GM19455 (cell line): ENCODE measurements around the gene ARHGEF16.

Source experiments
- ATAC-seq: cut with Tn5 transposase; IDR thresholded peaks from one replicate; pipeline ENCODE4 v1.9.1; 2021; ENCODE audit not compliant: unreplicated experiment

The ARHGEF16 gene

DNA sequence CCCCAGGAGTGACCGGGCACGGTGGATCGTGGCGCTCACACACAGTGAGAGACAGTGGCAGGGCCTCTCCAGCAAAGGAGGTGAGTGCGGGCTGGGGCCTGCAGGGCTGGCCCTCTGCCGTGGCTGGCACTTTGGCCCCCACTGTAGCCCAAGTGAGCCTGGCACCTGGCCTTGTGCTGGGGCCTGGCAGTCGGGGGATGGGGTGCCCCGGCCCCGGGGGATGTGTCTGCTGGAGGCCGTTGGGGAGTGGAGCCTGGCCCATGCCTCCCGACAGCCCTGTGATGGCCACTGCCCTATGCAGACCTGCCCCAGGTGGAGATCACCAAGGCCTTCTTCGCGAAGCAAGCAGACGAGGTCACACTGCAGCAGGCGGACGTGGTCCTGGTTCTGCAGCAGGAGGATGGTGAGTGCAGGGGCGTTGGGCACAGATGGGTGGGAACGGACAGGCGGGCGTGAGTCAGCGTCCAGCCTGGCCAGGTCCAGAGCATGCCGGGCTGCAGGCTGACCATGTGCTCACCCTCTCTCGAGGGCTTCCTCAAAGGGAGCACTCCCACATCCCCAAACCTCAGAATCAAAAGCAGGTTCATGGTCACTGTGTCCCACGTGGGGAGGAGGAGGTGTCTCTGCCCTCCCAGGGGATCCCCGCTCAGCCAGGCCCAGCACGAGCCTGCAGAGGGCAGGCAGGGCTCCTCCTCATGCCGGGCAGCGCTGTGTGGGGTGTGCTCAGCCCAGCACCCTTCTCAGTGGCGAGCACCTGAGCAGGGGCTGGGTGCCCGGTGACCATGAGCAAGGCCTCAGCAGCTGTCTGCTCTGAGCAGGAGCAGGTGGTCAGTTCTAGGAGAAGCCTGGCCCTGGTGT lies 25.3 kb downstream of the ARHGEF16 start:
- ATAC-seq = no peak

DNA sequence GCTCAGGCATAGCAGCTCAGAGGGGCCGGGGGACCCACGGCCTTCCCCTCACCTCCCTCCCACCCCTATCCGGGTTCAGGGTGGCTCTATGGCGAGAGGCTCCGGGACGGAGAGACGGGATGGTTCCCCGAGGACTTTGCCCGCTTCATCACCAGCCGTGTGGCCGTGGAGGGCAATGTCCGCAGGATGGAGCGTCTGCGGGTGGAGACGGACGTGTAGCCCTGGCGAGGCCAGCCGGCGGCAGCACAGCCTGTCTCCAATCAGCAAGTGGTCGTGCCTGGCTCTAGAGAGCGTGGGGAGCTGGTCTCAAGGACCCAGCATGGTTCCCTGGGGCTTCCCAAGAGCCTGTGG lies 25.9 kb downstream of the ARHGEF16 start:
- ATAC-seq = no peak

DNA sequence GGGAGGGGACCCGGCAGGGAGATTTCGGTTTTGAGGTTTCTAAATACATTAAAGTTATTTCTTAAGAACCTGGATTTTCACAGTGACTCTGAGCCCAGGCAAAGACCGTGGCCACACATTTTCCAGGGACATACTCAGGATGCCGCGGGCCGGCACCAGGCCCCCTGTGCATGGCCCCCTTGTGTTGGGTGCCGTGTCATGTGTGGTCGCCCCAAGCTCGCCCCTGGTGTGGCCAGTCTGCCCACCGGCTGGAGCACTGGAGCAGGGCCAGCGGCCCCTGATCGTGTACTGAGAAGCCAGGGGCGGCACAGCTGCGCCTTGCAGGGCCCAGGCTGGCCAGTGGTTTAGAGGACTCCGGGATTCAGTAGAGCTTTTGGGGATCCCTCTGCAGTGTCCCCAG lies 26.6 kb downstream of the ARHGEF16 start:
- ATAC-seq = no peak

DNA sequence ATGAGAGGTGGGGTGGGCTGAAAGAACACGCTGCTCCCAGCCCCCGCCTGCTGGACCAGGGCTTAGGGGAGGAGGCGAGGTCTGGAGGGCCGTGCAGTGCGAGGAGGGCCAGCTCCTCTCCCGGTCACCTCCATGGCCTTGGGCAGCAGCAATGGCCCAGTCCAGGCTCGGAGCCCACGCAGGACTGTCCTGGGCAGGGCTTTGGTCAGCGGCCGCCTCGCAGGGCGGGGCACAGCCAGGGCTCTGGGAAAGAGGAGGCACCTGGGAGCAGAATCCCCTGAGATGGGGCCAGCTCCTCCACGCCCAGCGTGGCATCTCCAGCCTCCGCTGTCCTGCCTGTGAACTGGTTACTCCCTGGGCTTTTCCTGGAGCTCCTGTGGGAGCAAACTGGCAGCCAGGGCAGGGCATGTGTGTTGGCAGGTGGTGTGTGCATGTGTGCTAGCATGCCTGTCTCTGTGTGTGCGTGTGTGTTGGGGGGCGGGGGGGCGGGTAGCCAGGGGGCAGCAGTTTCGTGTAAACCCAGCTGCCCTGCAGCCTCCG lies 27.4 kb downstream of the ARHGEF16 start:
- ATAC-seq = no peak

DNA sequence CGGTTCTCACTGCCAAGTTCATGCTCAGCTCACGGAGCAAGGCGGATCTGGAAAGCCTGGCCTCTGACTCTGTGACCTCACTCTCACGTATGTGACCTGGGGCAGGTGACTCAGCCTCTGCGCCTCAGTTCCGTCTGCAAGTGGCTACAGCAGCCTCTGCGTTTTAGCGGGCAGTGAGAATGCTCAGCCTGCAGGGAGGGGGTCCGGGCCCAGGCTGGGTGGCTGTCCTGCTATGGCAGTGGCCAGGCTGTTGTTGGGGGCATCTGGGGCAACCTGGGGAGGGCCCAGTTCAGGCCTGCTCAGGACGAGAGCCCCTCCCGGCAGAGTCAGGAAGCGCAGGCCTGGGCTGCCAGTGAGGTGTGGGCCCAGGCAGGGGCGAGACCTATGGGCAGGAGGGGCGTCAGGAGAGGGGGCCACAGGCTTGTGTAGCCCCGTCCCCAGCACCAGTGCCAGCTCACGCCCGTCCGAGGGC lies 27.9 kb downstream of the ARHGEF16 start:
- ATAC-seq = no peak

GRCh38 chr1:3483380-3483779 lies 28.9 kb downstream of the ARHGEF16 start:
- ATAC-seq = no peak

GRCh38 chr1:3483801-3484444 lies 29.5 kb downstream of the ARHGEF16 start:
- no peak for ATAC-seq

DNA sequence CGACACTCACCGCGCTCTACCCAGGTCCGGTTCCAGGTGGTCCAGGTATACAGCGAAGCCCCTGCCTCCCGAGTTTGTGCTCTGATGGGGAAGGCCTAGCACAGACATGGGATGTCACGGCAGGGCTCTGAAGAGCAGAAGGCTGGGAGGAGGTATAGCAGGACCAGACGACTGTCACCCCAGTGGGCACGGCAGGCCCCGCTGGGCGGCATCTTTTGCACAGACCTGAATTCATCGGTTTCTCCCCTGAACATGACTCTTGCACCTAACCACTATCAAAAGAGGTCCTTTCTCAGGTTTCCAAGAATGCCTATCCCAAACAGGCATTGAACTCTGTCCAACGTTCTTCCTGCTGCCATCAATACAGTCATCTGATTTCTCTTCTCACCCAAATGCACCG lies 30.6 kb downstream of the ARHGEF16 start:
- ATAC-seq = no peak

- ATAC-seq = no peak
These were observed 34.0 kb downstream of the ARHGEF16 start for GRCh38 chr1:3488432-3488831.

- ATAC-seq = no peak
These were observed 35.7 kb downstream of the ARHGEF16 start for GRCh38 chr1:3490046-3490745.

- ATAC-seq = peak; percentile 69
These were observed 37.1 kb downstream of the ARHGEF16 start for GRCh38 chr1:3491291-3492246.

GRCh38 chr1:3492545-3493246 lies 38.2 kb downstream of the ARHGEF16 start:
- no peak for ATAC-seq

GRCh38 chr1:3494321-3495308 lies 40.1 kb downstream of the ARHGEF16 start:
- ATAC-seq = no peak

- no peak for ATAC-seq
These were observed 41.6 kb downstream of the ARHGEF16 start for GRCh38 chr1:3495776-3496745.

- ATAC-seq = no peak
These were observed 42.5 kb downstream of the ARHGEF16 start for GRCh38 chr1:3496916-3497315.

DNA sequence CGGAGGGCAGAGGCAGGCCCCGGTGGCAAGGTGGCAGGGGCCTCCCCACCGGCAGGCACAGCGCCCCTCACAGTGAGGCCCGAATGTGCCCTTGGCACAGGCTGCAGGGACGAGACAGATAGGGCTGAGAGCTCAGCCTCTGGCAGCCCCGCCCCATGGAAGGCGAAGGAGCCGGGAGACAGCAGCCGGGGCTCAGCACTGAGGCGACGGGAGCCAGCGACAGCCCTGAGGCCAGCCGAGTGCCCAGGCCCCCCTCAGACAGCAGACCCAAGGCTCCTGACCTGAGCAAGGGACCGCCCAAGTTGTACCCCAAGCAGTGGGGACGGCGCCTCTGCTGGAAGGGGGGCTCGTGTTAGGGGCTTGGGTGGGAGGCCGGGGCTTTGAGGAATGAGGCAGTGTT lies 43.1 kb downstream of the ARHGEF16 start:
- no peak for ATAC-seq

DNA sequence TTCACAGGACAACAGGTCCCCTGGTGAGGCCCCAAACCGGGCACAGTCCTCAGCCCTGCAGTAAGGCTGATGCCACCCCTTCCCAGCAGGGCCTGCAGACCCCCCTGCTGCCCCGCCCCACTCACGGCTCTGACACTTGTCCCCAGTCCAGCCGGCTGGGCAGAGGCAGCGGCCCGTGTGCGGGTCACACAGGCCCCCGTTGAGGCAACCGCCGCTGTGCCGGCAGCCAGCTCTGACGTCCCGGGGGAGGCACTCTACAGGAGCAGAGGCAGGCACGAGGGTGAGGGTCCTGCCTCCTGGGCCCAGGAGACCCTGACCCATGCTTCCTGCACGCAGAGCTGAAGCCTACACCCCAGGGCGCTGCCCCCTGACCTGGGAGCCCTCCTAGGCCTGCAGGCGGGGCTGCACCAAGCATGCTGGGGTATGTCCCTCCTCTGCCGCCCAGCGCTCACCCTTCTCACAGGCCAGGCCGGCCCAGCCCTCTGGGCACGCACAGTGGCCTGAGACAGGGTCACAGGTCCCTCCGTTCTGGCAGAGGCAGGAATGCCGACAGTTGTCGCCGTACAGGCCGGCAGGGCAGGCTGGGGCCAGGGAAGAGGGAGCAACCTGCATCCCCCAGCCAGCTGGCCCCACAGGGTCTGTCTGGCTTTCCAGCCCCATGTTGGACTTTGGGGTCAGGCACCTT lies 43.9 kb downstream of the ARHGEF16 start:
- no peak for ATAC-seq
